ENCODE data around the gene FBXO5. TPM values are rescaled to one million over a fixed set of nuclear protein-coding genes. Genes with fewer than 3 reads are reported as not detected.
"Not testable (repeated sequence)": the region's sequence is repeated elsewhere in the genome, so short reads cannot be mapped to it uniquely, and the experiment has no call there.

The FBXO5 gene
- total RNA-seq, 2 donors from 2014 or later = 2.3 TPM; not detected in 1

DNA sequence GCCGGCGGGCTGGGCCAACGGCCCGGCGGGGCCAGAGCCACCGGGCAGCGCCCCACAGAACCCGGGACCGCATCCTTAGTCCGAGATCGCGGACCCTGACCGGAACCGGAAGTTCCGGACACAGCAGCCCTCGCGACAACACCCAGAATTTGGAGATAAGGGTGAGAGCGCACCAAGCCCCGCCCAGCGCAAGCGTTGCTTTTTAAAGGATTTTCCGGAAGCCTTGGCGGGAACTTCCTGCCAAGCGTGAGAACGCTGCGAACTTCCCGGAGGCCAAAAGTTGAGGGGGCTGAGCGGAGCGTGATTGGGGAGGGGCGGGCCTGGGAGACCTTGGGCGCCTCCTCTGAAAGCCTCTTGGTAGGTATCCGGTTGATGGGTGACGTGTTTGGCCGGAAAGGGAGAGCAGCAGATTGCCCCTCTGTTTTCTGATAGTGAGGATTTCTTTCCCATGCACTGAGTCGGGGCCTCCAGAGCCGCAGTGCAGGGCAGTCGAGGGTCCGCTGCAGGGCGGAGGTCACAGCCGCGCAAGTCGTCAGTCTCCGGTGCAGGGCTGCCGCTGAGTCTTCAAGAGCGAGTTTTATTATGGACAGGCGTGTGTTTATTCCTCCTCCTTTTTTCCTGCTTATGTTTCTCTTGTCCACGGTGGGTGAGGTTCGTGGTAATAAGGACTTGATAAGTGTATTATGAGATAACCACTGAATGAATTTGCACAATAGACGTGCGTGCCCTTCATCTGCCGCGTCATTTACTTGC is 19.9 kb upstream of the FBXO5 start, which contains the start of gene MTRF1L:
Gene MTRF1L (minus strand): TSS at position 97 of the 753 bp plus-strand sequence. CDS start 24 bp downstream, at position 73.
- no peaks in the 10 kb centered on the region for H3K9me3 ChIP-seq
- DNase-seq (peak; percentile 92 to 95 (median 94)), ATAC-seq (peak; percentile 98)
- TF ChIP-seq, protein P1, sequence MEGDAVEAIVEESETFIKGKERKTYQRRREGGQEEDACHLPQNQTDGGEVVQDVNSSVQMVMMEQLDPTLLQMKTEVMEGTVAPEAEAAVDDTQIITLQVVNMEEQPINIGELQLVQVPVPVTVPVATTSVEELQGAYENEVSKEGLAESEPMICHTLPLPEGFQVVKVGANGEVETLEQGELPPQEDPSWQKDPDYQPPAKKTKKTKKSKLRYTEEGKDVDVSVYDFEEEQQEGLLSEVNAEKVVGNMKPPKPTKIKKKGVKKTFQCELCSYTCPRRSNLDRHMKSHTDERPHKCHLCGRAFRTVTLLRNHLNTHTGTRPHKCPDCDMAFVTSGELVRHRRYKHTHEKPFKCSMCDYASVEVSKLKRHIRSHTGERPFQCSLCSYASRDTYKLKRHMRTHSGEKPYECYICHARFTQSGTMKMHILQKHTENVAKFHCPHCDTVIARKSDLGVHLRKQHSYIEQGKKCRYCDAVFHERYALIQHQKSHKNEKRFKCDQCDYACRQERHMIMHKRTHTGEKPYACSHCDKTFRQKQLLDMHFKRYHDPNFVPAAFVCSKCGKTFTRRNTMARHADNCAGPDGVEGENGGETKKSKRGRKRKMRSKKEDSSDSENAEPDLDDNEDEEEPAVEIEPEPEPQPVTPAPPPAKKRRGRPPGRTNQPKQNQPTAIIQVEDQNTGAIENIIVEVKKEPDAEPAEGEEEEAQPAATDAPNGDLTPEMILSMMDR (IDR thresholded peaks at IDR 0.05) = peak in 1 of 7 experiments; percentile 25
- peak; percentile 76 to 94 (median 91) for TF ChIP-seq POLR2A (IDR thresholded peaks at IDR 0.05)
- WGBS, 2 donors = 0 to 1% methylated on average over 25 to 48 of the region's 52 CpGs
- no peaks in the 10 kb centered on the region for H3K27me3 ChIP-seq
- H3K4me1 ChIP-seq = peaks cover 38% of the 10 kb centered on the region
- peak within 1 kb of the TSS; percentile 45 to 88 (median 78) for H3K27ac ChIP-seq
- H3K36me3 ChIP-seq (replicated peaks in 1 of 2; ENCODE audit: insufficient read depth in 1 of 2, low read depth in 2 of 2) = no peaks in the 10 kb centered on the region
- intact Hi-C loops (cut with DNase I) = no loop called here
- H3K4me3 ChIP-seq = peak within 1 kb of the TSS; percentile 59 to 76

DNA sequence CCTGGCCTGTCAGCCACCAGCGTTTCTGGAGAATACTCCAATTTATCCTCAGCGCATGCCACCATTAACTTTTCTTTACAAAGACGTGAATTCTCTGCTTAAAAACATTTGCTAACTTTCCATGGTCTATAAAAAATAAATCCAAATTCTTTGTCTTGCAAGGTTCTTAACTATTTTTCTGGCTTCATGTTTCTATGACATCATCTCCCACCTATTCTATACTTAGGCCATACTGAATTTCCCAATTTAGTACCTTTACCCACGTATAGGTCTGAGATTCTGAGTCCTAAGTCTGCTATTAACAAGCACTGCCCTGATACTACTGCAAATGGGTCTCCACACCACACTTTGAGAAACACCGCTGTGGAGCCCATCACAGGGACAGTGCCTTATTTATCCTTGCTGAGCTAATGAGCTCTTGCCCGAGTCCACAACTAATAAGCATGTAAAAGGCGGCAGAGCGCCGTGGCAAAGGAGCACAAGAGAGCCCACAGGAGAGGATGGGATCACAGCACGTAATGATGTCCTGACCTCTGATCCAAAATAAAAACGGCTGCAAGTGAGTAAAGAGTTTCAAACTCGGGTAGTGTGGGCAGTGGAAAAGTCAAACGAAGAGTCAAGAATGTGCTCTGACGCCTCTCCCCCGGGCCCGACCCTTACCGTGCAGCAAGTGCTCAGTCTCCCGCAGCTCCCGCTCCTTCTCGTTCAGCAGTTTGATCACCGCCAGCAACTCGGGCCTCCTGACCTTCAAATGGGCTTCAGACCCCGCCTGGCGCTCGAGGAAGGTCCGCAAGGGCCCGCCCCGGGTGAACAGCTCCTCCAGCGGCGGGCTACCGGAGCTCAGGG is 19.1 kb upstream of the FBXO5 start:
- DNase-seq (no peak), ATAC-seq (peak; percentile 31)
- H3K9me3 ChIP-seq = no peaks in the 10 kb centered on the region
- H3K4me1 ChIP-seq = peaks cover 38% of the 10 kb centered on the region
- peak overlapping the region in 3 of 4 donors; percentile 72 to 88 (median 85) for H3K27ac ChIP-seq
- no peaks in the 10 kb centered on the region for H3K36me3 ChIP-seq (replicated peaks in 1 of 2; ENCODE audit: insufficient read depth in 1 of 2, low read depth in 2 of 2)
- no peak for TF ChIP-seq POLR2A (IDR thresholded peaks at IDR 0.05)
- TF ChIP-seq, protein P1 (IDR thresholded peaks at IDR 0.05) = no peak
- no peaks in the 10 kb centered on the region for H3K27me3 ChIP-seq
- intact Hi-C loops (cut with DNase I) = no loop called here
- 2 to 4% methylated on average over 18 to 24 of the region's 31 CpGs for WGBS, 2 donors
- H3K4me3 ChIP-seq = peak overlapping the region; percentile 59 to 76

DNA sequence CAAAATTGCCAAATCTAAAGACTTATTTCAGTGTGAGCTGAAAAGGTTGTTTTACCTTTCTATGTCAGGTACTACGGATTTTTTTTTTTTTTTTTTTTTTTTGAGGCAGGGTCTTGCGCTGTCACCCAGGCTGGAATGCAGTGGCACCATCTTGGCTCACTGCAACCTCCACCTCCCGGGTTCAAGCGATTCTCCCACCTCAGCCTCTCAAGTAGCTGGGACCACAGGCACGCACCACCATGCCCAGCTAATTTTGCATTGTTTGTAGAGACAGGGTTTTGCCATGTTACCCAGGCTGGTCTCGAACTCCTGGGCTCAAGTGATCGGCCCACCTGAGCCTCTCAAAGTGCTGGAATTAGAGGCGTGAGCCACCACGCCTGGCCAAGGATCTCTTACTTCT is 17.9 kb upstream of the FBXO5 start:
- not testable (repeated sequence) for H3K9me3 ChIP-seq
- 92 to 97% methylated on average over 9 of the region's 9 CpGs for WGBS, 2 donors

DNA sequence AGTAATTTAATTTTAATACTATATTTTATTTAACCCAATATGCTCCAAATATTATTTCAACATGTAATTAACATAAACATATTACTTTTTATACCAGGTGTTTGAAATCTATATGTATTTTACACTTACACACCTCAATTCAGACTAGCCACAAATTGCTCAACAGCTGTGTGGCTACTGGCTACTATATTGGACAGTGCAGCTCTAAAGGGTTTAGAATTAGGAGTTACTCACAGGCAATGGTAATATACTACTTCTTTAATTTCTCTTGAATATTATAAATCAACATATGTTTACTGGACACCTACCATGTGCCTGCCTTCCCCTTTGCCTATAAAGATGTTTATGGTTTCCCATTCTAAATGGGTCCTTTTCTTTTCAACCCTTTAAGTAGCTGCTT is 17.4 kb upstream of the FBXO5 start:
- H3K27ac ChIP-seq = no peak overlapping the region
- H3K4me1 ChIP-seq = peaks cover 38% of the 10 kb centered on the region
- no peak overlapping the region for H3K4me3 ChIP-seq
- ATAC-seq (no peak), DNase-seq (no peak)
- H3K9me3 ChIP-seq = no peaks in the 10 kb centered on the region
- no peaks in the 10 kb centered on the region for H3K36me3 ChIP-seq (replicated peaks in 1 of 2; ENCODE audit: insufficient read depth in 1 of 2, low read depth in 2 of 2)
- H3K27me3 ChIP-seq = no peaks in the 10 kb centered on the region
- intact Hi-C loops (cut with DNase I) = no loop called here
- no peak for TF ChIP-seq POLR2A (IDR thresholded peaks at IDR 0.05)

More for the DNA sequence above, 17.9 kb upstream of the FBXO5 start:
- H3K4me1 ChIP-seq = peaks cover 38% of the 10 kb centered on the region
- ATAC-seq; DNase-seq; H3K27ac ChIP-seq; H3K27me3 ChIP-seq; H3K36me3 ChIP-seq (replicated peaks in 1 of 2; ENCODE audit: insufficient read depth in 1 of 2, low read depth in 2 of 2); intact Hi-C loops (cut with DNase I); H3K4me3 ChIP-seq: not testable (repeated sequence)

DNA sequence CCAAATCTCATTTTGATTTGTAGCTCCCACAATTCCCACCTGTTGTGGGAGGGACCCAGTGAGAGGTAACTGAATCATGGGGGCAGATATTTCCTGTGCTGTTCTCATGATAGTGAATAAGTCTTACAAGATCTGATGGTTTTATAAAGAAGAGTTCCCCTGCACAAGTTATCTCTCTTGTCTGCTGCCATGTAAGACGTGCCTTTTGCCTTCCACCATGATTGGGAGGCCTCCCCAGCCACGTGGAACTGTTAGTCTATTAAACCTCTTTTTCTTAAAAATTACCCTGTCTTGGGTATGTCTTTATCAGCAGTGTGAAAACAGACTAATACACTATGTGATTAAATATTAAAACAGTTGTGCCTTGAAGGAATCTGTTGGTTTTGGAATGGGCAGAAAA is 16.7 kb upstream of the FBXO5 start:
- H3K4me1 ChIP-seq = peaks cover 38% of the 10 kb centered on the region
- 74 to 78% methylated on average over 2 of the region's 2 CpGs for WGBS, 2 donors
- DNase-seq; H3K27ac ChIP-seq; ATAC-seq; H3K27me3 ChIP-seq; H3K36me3 ChIP-seq (replicated peaks in 1 of 2; ENCODE audit: insufficient read depth in 1 of 2, low read depth in 2 of 2); H3K9me3 ChIP-seq; intact Hi-C loops (cut with DNase I); H3K4me3 ChIP-seq: not testable (repeated sequence)

DNA sequence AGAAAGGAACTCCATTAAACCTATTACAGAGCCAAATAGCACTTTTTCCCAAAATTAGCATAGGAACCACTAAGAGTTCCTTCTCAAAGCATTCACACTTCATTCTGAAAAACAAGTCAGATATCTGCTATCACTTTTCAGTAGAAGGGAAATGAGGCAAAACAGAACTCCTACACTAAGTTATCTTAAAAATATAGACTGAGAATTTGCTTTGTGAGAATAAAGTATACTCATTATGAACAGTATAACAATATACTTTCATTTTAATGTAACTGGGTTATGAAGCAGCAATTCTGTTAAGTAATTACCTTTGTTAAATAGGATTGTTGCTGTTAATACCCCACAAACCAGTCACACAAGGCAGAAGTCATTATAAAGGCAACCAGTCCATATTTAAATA is 11.0 kb upstream of the FBXO5 start:
- DNase-seq = no peak
- TF ChIP-seq, protein P1 (IDR thresholded peaks at IDR 0.05) = no peak
- no peak for TF ChIP-seq POLR2A (IDR thresholded peaks at IDR 0.05)
- H3K4me1 ChIP-seq = no peaks in the 10 kb centered on the region
- intact Hi-C loops (cut with DNase I) = no loop called here
- ATAC-seq = no peak
- H3K27ac ChIP-seq = no peak overlapping the region
- H3K36me3 ChIP-seq (replicated peaks in 1 of 2; ENCODE audit: insufficient read depth in 1 of 2, low read depth in 2 of 2) = peaks cover 4 to 8% of the 10 kb centered on the region in 2 donors
- no peaks in the 10 kb centered on the region for H3K9me3 ChIP-seq
- H3K27me3 ChIP-seq = no peaks in the 10 kb centered on the region
- no peak overlapping the region for H3K4me3 ChIP-seq

Measured in body of pancreas (tissue), 4 donors.